HG03103 (cell line): ENCODE data around the gene DAPK1.

Experiments used
- ATAC-seq: cut with Tn5 transposase; IDR thresholded peaks from one replicate; pipeline ENCODE4 v1.9.1; 2021; ENCODE audit warnings: low read depth; ENCODE audit not compliant: unreplicated experiment

The DAPK1 gene

DNA sequence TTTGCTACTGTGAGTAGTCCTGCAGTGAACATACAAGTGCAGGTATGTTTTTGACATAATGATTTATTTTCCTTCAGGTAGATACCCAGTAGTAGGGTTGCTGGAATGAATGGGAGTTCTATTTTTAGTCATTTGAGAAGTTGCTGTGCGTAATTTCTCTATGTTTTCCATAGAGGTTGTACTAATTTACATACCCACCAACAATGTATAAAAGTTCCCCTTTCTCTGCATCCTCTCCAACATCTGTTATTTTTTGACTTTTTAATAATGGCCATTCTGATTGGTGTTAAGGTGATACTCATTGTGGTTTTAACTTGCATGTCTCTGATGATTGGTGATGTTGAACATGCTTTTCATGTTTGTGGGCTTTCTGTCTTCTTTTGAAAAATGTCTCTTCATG is 163.6 kb downstream of the DAPK1 start:
- no peak for ATAC-seq

GRCh38 chr9:87662808-87663528 is 165.3 kb downstream of the DAPK1 start:
- no peak for ATAC-seq

DNA sequence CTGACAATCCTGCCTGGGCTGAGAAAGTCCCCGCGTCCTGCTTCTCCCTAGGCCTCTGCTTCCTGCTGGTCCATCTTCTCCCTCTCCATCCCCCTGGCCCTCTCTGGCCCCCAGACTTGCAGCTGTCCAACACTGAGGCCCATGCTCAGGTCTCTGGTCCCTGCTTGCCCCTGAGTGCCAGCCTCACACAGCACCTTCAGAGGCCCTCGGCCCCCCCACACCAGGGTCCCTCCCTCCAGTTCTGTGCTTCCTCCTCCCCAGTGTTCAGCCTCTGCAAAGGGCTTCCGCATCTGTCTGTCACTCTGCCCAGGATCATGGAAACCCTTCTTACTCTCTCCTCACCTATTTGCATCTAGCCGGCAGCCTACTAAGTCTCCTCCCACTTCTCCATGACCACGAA is 165.9 kb downstream of the DAPK1 start:
- ATAC-seq = no peak

- no peak for ATAC-seq
These were observed 166.7 kb downstream of the DAPK1 start for GRCh38 chr9:87664153-87665060.

DNA sequence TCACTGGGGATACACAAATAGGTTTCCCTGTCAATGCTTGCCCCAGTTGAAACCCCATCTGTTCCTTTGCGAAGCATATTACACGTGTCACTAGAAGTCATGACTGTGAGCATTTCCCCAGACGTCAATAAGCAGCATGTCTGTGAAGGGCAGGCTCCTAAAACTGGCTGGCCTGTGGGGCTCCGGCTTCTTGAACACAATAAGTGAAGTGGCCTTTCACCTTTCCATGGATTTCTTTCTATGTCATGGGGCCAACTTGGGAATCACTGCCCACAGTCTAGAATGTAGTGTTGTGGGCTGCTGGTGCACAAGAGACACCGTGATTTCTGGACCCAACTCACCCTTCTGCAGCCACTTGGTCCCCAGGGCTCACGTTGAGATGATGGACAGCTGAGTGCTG is 167.8 kb downstream of the DAPK1 start:
- no peak for ATAC-seq

DNA sequence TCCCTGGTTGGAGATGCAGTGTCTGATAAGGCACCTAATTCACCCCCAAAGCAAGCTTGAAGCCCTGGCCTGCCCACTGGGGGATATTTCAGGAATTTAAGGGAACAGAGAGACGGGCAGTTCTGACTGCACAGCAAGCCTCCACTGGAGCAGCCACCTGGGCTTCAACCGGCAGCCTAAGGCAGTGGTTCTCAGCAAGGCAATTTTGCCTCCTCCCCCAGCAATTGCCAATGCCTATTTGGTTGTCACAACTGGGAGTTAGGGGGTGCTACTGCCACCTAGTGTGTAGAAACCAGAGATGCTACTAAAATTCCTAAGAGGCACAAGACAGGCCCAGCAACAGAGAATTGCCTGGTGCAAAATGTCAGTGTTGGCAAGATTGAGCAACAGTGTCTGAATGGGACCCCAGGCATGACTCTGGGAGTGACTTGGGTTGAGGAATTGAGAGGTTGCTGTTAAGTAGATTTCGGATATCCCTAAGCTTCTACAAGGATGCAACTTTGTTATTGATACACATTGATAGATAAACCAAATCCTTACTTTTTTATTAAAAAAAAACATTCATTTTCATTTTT is 169.6 kb downstream of the DAPK1 start:
- no peak for ATAC-seq

GRCh38 chr9:87668222-87668621 is 170.6 kb downstream of the DAPK1 start:
- ATAC-seq = no peak

DNA sequence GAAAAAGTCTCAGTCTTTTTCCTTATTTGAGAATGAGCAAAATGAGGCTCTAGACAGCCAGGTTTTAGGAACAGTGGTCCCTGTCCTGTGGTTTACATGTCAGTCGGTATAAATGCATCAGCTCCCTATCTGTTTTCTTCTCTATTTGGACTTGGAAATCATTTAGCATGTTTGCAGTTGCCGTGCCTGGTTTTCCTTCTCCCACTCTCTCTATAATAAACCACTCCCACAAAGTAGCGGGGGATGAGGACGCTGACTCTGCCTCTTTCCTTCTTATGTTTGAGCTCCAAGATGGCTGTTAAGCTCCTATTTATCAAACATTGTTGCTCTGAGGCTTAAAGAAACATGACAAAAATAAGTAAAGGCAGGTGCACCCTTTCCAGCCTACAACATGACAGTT is 171.1 kb downstream of the DAPK1 start:
- no peak for ATAC-seq

- no peak for ATAC-seq
These were observed 173.1 kb downstream of the DAPK1 start for GRCh38 chr9:87670572-87671264.

DNA sequence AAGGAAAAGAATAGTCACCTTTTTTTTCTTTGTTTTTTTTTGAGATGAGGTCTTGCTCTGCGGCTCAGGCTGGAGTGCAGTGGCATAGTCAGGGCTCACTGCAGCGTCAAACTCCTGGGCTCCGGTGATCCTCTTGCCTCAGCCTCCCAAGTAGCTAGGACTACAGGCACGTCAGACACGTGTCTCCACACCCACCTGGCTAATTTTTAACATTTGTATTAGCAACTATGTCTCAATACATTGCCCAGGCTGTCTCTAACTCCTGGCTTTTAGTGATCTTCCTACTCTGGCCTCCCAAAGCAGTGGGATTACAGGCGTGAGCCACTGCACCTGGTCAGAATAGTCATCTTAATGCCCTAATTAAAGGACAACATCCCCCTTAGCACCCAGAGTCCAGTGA is 173.8 kb downstream of the DAPK1 start:
- no peak for ATAC-seq

DNA sequence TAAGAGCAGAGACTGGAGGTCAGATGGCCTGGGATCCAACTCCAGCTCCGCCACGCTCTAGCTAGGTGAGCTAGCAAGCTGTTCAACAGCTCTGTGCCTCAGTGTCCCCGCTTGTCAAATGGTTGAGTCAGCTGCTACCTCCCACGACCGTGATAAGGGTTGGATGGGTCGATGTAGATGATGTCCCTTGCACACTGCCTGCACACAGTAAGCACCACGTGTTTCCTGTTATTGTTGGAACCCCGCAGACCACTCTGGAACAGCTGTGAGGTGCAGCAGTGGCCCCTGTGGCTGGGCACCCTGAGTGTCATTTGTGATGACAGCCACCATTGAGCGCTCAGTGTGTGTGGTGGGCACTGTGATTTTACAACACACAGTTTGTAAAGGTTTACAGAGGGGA is 174.3 kb downstream of the DAPK1 start:
- no peak for ATAC-seq

DNA sequence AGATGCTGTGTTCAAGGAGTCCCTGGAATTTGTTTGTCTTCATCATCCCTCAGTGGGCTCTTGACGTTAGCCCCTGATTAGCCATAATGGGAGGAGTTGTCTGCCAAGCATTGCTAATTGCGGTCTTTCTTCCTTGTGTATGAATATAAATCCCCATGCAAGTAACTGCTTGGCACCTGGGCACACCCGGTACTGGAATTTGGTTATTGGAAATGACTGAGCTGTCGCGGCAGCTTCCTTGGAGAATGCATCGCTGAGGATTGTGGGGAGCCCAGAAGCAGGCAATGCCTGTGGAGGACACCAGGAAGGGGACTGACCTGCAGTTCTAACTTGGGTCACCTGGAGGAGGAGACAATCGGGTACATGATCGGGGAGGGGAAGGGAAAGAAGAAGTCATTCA is 174.9 kb downstream of the DAPK1 start:
- no peak for ATAC-seq

DNA sequence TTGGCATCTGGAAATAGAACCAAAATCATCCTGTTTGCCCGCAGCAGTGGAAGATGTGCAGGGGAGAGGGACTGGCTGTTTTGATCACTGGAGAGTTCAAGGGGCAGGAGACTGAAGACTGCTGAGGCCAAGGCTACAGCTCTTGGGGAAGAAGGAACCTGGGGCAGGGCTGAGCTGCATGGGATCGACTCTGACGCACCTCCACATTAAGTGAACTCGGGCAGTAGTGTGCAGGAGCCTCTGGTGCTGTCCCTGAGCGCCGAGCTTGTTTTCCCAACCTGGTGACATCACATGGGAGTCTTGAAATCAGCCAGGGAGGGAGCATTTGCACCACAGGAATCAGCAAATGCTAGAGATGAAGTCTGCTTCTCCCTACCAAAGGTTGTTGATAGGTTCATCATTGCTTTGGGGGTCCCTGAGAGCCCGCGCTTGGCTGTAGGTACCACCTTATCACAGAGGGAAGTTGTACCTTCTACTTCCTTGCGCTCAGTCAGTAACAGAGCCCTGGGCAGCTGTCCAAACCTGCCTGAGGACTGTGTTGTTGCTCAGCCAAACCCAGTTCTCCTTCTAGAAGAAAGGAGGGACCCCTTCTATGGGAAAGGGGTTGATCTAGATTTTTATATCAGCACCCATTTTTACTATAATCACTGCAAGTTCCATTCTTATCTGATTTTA is 175.9 kb downstream of the DAPK1 start:
- no peak for ATAC-seq

- no peak for ATAC-seq
These were observed 177.1 kb downstream of the DAPK1 start for GRCh38 chr9:87674565-87675299.

DNA sequence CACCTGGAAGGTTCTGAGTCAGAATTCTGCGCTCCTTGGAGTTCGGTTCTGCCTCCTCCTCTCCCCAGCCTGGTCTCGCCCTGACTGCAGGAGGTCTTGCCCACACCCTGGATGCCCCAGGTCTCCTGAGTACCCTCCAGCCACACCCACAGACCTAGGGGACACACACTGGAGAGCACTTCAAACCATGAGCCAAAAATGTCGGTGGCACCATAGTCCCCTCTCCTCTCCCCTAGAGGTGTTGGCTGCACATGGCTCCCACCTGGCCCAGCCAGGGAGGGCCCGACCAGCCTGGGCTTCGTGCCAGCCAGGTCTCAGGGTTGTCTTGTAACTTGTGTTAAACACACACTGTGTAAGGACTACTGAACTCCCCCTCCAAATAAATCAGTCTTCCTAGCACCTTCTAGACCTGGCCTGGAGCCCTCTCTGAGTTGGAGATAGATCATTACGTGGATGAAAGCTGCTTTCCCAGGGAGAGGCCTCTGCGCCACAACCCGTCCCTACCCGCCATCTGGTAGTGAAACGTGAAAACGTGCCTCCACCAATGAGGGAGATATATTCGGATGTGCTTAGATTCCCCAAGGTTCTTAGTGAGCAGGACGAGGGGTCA is 178.3 kb downstream of the DAPK1 start:
- ATAC-seq = no peak

DNA sequence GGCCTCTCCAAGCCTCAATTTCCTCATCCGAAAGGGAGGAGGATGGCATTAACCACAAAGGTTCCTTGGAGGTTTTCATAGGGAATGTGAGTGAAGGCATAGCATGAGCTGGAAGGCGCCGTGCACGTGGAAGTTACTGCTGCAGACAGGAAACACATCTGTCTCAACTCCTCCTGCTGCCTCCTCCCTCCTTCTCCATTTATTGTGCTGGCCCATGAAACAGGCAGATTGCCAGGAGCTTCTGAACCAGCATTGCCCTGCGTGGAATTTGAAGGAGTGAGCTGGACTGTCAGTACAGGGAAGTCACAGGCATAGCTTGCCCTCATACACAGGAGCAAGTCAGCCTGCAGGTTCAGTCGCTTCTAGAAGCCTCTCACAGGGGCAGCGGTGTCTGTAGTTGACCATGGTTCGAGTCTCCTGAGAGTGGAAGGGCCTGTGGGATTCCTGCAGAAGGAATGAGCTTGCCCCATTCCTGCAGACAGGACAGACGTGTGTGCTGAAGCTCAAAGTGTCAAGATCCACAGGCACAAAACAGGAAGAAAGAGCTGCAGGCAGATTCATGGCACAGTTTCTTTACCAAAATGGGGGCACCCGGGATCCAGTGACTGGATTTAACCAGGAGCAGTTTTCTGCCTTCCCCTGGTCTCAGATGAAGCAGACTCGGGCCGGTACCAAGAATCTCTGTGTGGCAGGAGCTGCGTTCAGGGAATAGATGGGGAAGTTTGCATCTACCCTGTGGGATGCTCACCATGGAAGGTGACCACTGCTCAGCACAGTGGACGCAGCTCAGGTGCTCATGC is 179.5 kb downstream of the DAPK1 start:
- no peak for ATAC-seq

DNA sequence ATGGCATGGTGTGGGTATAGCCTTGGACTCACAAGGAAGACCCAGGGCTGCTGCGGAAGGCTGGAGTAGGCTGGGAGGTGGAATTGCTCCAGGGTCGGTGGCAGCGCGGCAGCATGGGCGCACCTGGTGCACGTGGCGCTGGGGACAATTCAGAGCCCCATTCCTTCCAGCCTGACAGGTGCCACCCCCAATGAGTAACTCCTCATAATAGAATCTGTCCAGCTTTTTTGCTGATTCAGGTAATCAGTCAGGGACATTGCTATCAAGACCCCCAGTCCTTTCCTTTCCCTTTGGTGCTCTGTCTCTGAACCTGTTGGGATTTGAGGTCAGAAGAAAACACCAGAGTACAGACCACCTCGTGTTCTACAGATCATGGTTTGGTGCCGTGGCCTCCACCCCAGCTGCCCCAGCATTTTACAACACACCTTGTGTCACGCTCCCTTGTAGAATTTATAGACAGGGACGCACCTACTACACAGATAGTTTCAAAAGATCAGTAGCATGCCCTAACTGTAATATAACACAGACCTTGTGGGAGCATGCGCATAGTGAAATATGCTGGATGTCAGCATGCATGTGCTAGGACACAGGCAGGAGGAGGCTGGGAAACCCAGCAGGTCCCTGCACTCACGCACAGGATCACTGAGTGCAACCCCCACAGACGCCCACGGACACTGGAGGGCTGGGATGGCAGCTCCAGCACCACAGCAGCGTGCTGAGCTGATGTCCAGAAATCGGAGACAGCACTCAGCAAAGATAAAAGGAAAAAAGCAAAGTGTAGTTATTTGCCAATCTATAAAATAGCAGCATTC is 180.3 kb downstream of the DAPK1 start:
- ATAC-seq = no peak
